ENCODE results near the gene TMEM217.

- no peak for TF ChIP-seq CTCF (IDR thresholded peaks at IDR 0.05)
- no peak for TF ChIP-seq POLR2AphosphoS5 (IDR thresholded peaks at IDR 0.05)
Observed at GRCh38 chr6:37205997-37206340, 52.0 kb downstream of the TMEM217 start.
